GM19395 (cell line): ENCODE results near the gene NTM.
A peak's percentile ranks its signal among the peaks of the same experiment; 100 is the strongest.
"Not testable (repeated sequence)": the region's sequence is repeated elsewhere in the genome, so short reads cannot be mapped to it uniquely, and the experiment has no call there.

Experiments
- ATAC-seq: cut with Tn5 transposase; IDR thresholded peaks from one replicate; pipeline ENCODE4 v1.9.1; 2021; ENCODE audit warnings: mild to moderate bottlenecking, moderate library complexity; ENCODE audit not compliant: unreplicated experiment

NTM gene

DNA sequence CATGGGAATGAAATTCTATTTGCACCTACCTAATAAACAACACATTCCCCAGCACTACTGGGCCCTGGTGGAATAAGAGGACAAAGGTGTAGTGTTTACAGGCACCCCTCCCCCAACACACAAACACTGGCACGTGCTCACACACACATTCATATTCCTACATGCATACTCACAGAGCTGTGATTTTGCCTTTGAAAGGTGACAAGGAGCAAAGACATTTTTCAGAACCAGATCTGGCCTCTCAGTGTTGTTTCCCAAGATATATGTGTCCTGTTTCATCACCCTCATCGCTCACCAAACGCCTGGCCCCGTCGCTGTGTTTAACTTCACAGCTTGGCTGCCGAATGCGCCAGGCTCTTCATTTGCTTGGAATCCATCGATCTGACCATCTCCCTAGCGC is 292.6 kb downstream of the NTM start:
- no peak for ATAC-seq

- ATAC-seq, result no peak
Observed at GRCh38 chr11:131663405-131664200, 293.2 kb downstream of the NTM start.

- ATAC-seq, result no peak
Observed at GRCh38 chr11:131664293-131664692, 293.9 kb downstream of the NTM start.

- no peak for ATAC-seq
Observed at GRCh38 chr11:131664816-131665215, 294.4 kb downstream of the NTM start.

GRCh38 chr11:131665344-131665968 is 295.0 kb downstream of the NTM start:
- no peak for ATAC-seq

- ATAC-seq, result no peak
Observed at GRCh38 chr11:131666006-131666405, 295.6 kb downstream of the NTM start.

GRCh38 chr11:131666617-131667016 is 296.2 kb downstream of the NTM start:
- ATAC-seq, result no peak

DNA sequence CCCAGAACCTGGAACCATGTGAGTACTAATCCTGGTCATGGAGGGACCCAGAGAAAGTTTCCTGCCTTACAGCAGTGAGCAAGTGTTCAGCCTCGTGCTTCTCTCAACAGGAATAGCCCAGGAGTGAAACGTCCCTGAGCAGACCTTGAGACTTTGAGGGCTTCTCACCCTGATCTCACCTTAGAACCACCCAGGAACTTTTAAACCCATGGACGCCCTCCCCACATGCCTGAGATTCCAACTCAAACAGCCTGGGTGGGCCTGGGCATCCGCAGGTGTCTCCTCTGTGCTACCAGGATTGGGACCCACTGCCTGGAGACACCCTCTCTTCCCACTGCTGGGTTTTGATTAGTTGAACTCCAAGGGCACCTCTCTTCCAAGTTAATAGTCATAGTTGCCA is 297.2 kb downstream of the NTM start:
- no peak for ATAC-seq

- peak; percentile 89 for ATAC-seq
Observed at GRCh38 chr11:131668500-131669400, 298.3 kb downstream of the NTM start.

GRCh38 chr11:131669401-131669780 is 299.0 kb downstream of the NTM start:
- ATAC-seq, result no peak

DNA sequence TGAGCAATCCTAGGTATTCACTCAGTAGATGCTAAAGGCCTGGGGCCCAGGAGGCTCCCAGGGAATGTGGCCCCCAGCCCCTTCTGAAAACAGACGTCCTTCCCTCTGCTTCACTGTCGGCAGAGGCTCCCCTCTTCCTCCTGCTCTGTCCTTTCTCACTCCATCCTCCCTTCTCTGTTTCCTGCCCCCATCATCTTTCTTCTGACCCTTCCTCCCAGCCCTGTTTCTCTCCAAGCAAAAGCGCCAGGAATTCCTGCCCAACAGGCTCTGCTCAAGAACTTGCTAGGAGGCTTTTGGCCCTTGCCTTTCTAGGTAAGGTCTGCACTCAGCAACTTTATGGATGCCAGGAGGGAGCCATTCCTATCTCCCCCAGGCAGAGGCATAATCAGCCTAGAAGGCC is 300.5 kb downstream of the NTM start:
- no peak for ATAC-seq

- ATAC-seq, result no peak
Observed at GRCh38 chr11:131671320-131671719, 300.9 kb downstream of the NTM start.

- ATAC-seq, result no peak
Observed at GRCh38 chr11:131671734-131672133, 301.3 kb downstream of the NTM start.

- ATAC-seq, result no peak
Observed at GRCh38 chr11:131672191-131672590, 301.8 kb downstream of the NTM start.

GRCh38 chr11:131674051-131674755 is 303.8 kb downstream of the NTM start:
- ATAC-seq, result peak; percentile 91

- ATAC-seq, result no peak
Observed at GRCh38 chr11:131675121-131675888, 304.9 kb downstream of the NTM start.

DNA sequence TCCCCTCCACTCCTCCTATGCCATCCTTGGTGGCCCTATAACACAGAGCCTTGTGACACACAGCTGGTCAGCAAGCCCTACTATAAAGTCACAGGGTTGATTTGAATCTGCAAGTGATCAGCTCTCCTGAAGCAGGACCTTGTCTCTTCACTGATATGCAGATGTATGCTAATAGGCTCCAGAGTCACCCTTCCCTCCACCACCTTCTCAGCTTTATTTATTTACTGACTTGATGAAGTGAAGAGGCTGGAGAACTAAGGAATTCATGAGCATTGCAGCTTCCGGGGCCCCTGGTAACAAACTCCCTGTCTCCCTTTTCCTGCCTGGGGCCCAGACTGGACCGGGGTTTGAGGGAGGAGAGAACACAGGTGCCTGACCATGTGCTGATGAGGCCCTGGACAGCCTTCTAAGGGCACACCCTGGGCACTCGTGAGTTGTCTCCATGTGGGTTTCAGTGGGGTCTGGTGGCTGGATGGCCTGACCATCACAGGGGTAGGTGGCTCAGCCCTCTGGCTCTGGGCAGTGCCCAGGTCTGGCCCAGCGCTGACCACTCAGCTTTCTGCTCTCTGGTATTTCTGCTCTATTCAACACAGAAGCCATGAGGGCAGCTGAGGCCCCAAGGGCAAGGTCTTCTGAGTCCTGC is 307.5 kb downstream of the NTM start:
- ATAC-seq, result no peak

DNA sequence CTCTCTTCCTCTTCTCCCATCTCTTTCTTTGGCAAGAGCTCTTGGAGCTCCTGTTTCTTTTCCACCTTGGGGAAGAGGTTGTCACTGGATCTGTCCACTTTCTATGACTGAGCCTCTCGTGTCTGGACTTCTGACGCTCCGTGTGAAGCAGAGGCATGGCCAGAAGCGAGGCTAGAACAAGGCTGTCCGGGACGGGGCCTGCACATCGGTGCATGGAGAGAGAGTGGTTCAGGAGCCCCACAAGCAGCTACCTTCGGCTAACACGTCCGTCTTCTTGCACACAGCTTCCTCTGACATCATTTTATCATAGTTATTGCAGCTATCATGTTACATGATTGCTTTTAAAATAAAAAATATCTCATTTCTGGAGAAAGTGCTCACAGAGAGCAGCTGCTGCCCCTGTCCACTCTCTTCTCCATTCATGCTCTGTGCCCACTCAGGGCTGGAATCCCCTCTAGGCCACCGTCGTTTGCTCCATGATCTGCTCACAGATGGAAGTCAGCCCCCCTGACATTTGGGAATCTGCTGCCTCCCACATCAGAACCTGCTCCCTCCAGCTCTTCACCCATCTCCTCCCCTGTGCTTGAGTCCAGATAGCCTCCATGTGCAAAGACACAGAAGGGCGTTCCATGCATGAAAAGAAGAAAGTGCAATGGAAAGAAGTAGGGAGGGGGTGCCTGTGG is 308.4 kb downstream of the NTM start:
- ATAC-seq, result no peak

DNA sequence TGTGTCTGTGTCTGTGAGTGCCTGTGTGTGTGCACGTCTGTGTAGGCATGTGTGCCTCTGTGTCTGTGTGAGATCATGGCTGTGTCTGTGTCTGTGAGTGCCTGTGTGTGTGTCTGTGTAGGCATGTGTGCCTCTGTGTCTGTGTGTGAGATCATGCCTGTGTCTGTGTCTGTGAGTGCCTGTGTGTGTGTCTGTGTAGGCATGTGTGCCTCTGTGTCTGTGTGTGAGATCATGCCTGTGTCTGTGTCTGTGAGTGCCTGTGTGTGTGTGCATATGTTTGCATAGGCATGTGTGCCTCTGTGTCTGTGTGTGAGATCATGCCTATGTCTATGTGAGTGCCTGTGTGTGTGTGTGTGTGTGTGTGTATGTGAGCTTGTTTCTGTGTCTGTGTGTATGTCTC is 310.0 kb downstream of the NTM start:
- ATAC-seq, result not testable (repeated sequence)
